Left hindlimb (tissue), 1 donor: Measurements from ENCODE around the gene UGT1A7.
A peak's percentile ranks its signal among the peaks of the same experiment; 100 is the strongest.
"Not testable (repeated sequence)": the region's sequence is repeated elsewhere in the genome, so short reads cannot be mapped to it uniquely, and the experiment has no call there.

Experiments used
- DNase-seq: peaks from one replicate; pipeline ENCODE4 v3.0.0-alpha.2; 2018

Gene UGT1A7

DNA sequence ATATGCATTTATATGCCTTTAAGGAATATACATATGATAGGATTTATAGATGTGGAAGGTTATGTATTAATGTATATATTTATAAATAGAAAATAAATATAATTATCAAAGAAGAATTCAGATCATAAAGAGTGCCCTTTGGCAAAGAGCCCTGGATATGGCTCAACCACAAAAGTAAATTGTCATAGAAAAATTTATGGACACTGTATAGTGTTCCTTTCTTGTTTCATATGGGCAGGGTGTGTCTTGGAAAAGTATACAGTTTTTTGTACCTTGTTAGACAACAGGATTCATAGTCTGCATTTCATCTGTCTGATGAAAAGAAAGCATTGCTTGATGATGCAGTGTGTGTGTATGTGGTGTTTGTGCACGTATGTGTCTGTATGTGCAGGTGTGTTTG is 2.9 kb downstream of the UGT1A7 start:
- DNase-seq, result no peak

DNA sequence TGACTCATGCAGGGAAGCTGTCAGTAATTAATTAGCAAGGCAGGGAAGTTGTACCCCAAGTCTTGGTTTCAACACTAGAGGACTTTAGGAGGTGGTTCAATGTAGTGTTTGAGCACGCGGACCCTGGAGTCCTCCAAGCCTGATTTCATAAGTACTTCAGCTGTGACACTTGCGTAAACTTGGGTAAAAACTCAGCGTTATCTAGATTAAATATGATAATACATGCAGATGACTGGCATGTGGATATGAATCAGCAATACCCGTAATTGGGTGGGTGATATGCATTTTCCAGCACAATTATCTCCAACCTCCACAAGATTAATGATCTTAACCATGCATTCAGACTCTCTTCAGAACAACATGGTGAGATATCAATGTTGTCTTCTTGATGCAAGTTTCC is 5.2 kb downstream of the UGT1A7 start:
- DNase-seq, result no peak

- DNase-seq, result no peak
Observed at GRCh38 chr2:233688341-233688740, 6.6 kb downstream of the UGT1A7 start.

DNA sequence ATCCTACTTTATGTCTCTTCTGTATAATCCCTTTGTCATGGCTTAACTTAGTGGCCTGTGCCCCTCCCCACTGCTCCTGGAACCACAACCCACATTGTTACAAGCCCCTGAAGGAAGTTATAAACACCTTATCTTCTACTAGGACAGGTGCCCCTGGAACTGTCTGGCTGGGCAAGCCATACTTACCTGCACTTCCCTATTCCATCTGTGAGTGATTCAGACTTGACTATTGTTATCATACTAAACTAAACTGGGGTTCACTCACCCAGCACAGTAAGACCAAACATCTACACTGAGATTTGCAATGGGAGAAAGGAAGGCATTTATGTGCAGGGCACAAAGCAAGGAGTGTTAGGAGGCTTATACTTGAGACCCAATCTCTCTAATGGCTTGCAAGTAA is 7.3 kb downstream of the UGT1A7 start:
- no peak for DNase-seq

DNA sequence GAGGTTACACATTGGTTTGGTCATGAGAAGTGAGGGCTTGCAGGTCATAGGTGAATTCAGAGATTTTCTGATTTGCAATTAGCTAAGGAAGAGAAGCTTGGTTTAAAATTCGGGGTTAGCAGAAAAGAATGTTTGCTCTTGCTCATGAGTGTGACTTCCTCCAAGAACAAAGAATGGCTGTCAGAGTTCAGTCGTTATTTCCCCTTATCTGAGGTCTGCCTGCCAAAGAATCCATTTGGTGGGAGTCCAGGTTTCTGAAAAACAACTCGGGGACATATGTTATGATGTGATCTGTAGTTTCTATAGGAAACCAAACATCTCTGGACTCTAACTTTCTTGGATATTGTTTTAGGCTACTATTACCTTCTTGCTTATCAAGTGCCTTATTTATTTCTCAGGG is 7.8 kb downstream of the UGT1A7 start:
- DNase-seq, result no peak

DNA sequence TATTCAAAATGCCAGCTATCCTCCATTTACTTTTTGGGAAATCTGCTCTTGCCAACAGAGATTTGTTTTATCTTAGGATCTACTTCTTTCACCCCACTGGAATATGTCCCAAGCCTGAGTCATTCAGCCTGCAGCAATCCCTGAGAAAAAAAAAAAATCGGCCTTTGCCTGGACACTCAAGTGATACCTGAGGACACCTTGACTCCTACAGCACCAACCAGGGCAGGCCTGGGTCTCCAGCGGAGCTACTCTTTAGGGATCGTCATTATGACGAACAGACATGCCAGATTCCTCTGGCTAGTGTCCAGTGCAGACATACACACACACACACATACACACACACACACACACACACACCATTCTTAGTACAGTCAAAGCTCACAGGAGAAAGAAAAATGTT is 8.7 kb downstream of the UGT1A7 start:
- no peak for DNase-seq

- DNase-seq, result no peak
Observed at GRCh38 chr2:233691443-233692433, 10.0 kb downstream of the UGT1A7 start.

DNA sequence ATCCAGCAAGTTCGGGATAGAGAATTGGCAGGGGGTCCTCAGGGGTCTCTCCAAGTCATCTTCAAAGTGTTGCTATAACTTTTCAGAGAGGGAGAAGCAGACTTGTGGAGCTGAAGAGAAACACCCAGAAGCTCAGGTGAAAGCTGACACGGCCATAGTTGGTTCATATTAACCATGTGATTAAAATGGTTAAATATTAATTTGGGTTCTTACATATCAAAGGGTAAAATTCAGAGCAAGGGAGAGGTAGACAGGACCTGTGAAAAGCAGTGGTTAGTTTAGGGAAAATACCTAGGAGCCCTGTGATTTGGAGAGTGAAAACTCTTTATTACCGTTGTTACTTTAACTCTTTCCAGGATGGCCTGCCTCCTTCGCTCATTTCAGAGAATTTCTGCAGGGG is 10.9 kb downstream of the UGT1A7 start, which contains the start of gene UGT1A6:
Gene UGT1A6 (plus strand): TSS at position 243 of the 400 bp plus-strand sequence. CDS start 115 bp downstream, at position 358.
- no peak for DNase-seq

- DNase-seq, result no peak
Observed at GRCh38 chr2:233693963-233694362, 12.3 kb downstream of the UGT1A7 start.

- DNase-seq, result no peak
Observed at GRCh38 chr2:233698740-233699139, 17.0 kb downstream of the UGT1A7 start.

DNA sequence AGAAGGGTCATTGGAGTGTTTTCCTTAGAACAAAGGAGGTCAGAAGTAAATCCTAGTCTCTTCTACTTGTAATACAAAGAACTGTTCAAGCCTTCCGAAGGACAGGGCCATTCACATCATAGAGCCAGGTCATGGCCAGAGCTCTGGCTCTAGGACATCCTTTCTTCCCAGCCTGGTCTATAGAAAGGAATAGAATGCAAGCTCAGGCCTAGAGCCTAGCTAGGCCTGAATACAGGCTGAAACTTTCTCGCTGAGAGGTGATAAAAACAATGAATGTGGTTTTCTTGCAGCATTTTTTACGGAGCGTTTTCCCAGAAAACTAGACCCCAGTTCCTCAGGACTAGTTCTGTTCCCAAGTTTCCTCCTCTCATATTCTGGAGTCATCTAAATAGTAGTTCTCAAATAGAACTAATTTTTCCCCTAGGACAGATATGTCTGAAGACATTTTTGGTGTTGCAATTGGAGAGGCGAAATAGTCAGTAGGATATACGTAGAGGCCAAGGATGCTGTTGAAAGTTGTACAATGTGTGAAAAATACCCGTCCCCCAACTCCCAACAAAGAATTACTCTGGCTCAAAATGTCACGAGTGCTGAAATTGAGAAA is 17.8 kb downstream of the UGT1A7 start:
- DNase-seq, result no peak

DNA sequence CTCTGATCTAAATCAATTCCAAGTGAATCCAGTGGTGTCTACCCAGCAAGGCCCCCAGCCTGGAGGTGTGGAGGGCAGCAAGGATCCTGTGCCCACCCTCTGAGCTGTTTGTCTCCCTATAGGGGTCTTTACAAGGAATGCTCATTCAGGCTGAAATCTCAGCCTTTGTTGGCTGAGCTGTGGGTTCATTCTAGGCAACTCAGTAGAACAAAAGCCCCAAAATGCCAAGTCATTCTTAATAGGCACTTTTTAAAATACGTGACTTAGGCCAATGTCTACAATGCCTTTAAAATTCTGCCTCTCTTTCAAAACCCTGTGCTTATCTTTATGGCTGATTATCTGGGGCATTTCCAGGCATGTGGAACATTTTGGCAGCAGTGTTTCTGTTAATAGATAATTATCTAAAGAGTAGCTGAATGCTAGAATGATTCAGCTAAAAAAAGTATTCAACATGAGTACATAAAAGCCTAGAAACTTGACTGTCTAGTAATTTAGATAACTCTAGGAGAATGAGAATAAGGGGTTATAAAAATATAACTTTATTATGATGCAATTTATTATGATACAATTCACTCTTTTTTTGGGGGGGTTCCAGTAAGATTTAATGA is 18.4 kb downstream of the UGT1A7 start:
- no peak for DNase-seq

- DNase-seq, result not testable (repeated sequence)
Observed at GRCh38 chr2:233700842-233701241, 19.1 kb downstream of the UGT1A7 start.

DNA sequence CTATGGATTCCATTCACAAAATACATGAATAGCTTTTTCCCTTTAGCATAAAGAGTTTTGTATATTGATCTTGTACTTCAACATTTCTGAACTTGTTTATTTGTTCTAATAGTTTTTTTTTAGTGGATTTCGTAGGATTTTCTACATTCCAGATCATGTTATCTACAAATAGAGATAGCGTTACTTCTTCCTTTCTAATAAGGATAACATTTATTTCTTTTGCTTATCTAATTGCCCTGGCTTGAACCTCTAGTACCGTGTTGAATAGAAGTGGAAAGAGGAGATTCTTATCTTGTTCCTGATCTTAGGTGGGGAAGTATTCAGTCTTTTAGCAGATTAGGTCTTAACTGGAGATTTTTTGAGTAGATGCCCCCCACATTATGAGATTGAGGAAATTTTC is 20.5 kb downstream of the UGT1A7 start:
- DNase-seq, result no peak

- no peak for DNase-seq
Observed at GRCh38 chr2:233705911-233706506, 24.3 kb downstream of the UGT1A7 start.

GRCh38 chr2:233706720-233707119 is 25.0 kb downstream of the UGT1A7 start:
- no peak for DNase-seq

GRCh38 chr2:233707940-233708644 is 26.4 kb downstream of the UGT1A7 start:
- DNase-seq, result no peak

- DNase-seq, result no peak
Observed at GRCh38 chr2:233708942-233709341, 27.2 kb downstream of the UGT1A7 start.

DNA sequence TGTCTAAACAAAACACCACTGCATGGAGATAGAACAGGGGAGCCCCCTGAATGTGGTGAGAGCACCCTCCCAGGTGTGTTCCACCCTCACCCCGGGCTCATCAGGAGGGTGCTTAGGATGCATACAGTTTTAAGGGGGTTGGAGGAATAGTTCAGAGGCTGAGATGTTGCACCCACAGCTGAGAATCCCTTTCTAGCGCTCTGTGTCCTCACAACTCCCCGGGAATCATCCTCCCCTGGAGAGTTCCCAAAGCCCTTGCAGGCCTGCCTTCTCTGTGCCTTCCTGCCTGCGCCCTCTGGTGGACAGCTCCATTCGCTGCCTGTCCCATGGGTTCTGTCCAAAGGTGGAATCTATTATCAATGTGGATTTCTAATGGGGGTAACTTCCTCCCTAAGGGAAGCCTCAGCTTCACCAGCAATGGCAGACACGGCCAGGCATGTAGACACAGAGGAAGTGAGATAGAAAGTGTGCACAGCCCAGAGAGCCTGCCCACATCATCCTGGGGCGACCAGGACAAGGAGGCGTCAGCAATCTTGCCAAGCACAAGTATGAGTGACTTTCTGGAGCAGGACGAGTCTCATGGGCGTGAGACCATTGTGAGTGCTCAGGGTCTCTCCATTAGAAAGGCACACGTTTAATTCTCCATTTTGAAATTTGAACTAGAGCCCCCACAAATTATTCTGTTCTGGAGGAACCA is 29.8 kb downstream of the UGT1A7 start:
- DNase-seq, result peak; percentile 62

DNA sequence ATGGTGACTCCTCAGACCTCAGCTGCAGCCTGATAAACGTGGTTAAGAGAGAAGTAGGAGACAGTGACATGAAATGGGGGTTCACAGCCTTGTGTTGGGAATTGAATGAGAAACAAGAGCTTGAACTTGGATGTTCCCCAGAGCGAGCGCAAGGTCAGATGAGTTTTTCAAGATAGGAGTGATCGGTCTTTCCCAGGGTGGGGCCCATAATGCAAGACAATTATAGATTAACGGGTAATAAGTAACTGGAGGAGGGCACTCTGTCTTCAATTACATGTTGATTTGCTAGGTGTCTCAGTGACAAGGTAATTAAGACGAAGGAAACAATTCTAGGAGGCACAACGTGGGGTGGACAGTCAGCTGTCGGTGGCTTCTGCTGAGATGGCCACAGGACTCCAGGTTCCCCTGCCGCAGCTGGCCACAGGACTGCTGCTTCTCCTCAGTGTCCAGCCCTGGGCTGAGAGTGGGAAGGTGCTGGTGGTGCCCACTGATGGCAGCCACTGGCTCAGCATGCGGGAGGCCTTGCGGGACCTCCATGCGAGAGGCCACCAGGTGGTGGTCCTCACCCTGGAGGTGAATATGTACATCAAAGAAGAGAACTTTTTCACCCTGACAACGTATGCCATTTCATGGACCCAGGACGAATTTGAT is 31.0 kb downstream of the UGT1A7 start, which contains the start of gene UGT1A5:
Gene UGT1A5 (plus strand): TSS at position 297 of the 651 bp plus-strand sequence. CDS start 85 bp downstream, at position 382.
- no peak for DNase-seq

DNA sequence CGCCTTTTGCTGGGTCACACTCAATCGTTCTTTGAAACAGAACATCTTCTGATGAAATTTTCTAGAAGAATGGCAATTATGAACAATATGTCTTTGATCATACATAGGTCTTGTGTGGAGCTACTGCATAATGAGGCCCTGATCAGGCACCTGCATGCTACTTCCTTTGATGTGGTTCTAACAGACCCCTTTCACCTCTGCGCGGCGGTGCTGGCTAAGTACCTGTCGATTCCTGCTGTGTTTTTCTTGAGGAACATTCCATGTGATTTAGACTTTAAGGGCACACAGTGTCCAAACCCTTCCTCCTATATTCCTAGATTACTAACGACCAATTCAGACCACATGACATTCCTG is 31.5 kb downstream of the UGT1A7 start:
- DNase-seq, result no peak
